ENCODE measurements around the gene UBAC2.

Gene UBAC2

DNA sequence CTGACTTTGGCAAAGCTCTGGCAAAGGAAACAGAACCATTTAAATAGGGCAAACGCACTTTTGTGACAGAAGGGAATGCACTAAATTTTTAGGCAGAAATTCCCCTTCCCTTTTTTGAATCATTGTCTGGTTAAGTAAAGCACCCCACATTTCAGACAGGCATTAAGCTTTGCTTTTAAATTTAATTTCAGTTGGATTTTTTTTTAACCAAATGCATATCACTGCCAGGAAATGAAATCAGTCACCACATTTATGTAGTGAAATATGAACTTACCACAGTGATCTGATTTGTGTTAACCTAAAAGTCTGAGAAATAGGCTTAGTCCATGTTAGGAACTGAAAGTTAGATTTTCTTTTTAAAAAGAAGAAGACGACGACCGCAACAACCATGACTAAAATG, 95.7 kb downstream of the UBAC2 start:
- peak; percentile 25 for DNase-seq (ENCODE audit: low read depth)

DNA sequence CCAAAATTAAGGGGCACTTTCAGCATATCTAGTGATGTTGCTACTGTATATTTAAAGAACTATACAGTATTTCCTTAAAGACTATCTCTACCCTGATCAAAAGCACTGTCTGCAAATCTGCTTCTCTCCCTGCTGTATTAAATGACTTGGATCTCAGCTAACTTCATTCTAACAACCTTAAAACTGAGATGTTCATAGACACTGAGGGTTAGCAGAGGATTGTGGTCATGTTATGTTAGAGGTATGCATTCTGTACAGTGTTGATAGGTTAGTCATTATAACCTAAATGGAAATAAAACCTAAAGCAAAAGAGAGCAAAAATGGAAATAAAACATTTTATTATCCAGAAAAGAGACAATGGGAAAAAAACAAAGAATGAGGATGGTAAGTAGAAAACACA, 96.7 kb downstream of the UBAC2 start:
- DNase-seq (ENCODE audit: low read depth), result no peak

DNA sequence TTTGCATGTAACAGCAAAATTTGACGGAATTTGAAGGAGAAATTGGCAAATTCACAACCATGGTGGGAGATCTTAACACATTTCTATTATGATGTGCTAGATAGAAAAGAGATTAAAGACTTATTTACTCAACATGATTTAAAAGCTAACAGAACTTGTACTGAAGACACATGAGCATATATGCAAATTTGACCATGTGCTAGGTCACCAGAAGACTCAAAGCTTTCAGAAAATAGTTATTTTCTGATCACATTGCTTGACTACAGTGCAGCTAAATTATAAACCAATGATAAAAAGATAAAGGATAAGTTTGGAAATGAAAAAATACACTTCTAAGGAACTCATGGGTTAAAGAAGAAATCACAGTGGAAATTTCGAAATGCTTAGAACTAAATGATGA, 97.4 kb downstream of the UBAC2 start:
- no peak for DNase-seq (ENCODE audit: low read depth)

DNA sequence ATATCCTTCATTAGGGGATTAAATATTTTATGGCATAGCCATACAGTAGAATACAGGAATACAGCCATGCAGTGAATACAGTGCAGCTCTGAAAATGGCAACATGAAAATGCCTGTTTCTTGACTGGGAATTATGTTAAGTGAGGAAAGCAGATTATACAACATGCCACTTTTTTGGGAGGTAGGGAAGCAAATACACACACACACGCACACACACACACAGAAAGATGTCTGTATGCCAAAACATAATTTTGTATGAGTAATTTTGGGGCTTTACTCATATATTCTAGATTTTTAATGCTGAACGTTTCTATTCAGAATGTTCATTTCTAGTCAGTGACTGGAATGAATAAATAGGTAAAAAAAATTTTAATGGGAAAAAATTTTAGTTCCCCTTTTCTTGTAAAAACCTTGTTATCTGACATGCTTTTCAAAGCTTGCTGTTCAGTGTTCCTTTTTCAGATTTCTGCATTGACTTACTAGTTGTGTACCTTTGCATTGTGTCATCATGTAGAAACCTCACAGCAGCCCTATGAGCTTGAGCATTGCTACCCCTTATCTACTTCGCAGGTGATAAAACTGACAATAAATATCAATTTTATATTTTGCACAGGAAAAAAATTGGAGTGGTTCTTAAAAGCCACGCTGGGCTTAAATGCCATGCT, 98.7 kb downstream of the UBAC2 start:
- DNase-seq (ENCODE audit: low read depth), result no peak

DNA sequence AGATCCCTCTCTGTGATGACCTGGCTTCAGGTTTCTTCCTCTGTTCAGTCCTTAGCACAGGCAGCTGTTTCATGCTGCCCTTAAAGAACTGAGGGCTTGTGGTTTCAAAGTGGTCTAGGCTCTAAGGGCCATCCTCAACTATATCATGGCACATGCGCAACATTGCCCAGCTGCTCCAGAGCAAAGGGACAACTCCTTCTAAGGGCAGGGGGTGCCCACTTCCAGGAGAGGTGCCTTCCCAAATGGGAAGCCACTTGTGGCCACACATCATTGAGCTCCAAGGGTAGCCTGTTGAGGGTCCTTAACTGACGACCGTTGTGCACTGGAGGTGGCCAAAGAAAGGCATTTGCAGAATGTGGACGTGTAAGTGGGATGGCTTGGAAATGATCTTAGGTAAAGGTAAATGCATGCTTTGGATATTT, 99.3 kb downstream of the UBAC2 start:
- no peak for DNase-seq (ENCODE audit: low read depth)

DNA sequence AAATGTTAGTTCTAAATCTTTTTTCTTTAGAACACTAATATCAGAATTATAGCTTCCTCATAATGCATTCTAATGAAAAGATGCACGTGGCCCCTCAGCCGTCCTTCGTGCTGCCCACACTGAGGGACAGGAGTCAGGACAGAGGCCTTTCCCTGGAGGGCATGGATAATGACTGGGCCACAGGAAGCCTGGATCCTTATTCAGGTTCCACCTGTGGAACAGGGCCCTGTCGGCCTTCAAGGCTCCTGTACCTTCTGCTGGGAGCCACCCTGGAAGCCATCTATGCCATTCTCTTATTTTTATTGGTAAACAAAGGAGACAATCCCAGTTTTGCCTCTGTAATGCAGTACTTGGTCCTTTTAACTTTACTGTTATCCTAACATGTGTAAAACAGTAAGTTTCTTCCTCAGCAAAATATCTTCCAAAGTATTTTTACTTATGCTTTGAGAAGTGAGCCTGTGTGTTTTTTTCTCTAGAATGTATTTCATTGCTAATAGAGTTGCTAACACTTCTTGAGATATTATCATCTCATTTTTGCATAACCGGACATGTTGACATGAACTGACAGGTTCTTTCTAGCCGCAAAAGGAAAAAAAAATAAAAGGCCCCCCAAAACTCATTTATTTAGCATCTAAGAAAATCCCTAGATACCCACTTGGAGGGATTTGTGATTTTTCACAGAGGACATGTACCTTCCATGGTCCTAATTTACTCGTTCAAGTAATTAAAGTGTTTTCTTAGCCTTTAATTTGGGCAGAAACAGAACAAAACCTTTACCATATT, 100.6 kb downstream of the UBAC2 start:
- no peak for DNase-seq (ENCODE audit: low read depth)

DNA sequence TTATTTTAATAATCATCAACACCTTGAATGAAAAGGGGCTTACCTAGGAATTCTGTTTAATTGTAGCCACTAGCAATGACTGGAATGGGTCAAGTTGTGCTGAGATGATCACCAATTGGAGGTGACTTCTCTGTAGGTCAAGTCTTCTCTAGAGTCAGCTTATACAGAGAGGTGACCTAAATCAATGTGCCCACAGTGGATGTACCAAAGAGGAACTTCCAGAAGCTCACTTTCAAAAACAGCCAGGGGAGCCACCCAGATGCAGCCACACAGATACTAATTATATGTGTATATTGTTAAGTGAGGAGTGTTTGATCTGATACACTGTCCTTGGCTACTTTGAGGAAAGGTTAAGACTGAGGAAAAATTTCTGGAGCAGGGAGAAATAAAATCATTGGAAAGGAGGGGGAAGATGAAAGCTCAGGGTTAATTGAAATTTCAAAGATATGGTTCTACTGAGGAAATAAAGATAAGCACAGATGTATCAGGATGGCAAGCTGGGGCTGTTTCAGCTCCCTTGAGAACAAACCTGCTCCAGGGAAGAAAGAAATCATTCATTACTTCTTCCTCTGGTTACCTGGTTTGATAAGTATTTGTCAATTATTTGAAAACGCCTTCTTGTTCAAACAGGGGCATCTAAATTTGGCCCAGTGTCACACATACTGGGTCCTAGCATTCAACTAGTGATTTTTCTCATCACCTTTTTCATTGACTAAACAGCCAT, 101.4 kb downstream of the UBAC2 start:
- DNase-seq (ENCODE audit: low read depth), result no peak

DNA sequence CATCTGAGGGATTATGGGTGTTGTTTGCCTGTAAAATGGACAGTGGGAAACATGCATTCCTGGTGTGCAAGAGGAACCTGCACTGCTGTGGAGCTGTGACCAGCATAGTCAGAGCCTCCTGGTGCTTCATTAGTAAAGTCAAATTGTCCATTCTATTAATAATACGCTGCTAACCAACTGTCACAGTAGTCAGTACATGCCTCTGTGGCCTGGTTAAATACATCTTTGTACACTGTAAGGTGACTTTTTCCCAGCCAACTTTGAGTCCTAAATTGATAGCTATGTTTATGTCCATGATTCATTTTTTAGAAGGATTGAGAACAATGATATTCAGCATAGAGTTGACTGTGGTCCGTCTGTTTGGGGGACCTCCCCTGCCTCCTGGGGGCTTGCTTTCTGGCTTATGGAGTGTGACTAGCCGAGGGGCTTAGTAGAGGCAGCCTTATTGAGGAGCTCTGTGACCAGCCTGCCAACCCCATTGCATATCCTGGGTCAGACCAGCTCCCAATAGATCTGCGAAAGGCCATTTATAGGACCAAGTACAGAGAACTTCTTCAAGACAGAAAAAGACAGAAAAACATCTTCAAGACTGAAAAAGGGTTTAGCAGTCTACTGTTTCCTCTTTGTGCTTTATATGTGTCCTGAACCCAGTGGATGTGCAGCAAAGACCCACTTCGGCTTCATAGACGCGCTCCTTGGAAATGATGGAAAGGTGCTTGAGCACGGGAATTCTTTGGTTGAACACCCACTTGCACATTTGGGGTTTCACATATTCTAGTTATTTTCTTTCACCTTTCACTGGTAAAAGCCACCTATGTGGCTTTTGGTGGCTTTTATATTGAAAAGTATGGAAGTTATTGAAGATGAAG, 102.2 kb downstream of the UBAC2 start:
- DNase-seq (ENCODE audit: low read depth), result no peak

DNA sequence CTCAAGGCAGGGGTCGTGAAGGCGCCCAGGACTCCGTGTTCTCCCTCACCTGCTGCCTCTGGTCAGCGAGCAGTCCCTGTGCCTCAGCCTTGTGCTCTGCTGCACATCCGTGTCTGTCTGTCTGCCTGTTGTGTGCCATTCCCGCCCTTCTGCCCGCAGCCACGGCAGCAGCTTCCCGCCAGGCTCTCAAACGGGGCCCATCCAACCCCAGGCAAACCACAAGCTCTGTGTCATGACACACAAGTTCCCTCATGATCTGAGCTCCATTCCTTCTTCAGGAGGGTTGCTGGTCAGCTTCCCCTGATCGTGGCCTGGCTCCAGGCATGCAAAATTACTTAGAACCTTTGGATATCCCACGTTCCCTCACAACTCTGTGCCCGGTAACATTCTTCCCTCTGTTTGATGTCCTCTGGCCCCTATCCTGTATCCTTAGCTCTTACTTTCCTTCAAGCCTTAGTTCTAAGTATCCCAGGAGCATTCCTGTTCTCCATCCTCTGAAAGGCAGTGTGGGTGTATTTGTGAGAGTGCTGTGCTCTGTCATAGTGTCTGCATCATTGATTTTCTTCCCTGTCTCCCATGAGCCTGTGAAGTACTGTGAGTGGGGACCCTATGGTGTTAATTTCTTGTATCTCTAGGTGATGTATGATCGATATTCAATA, 103.3 kb downstream of the UBAC2 start:
- DNase-seq (ENCODE audit: low read depth), result no peak

DNA sequence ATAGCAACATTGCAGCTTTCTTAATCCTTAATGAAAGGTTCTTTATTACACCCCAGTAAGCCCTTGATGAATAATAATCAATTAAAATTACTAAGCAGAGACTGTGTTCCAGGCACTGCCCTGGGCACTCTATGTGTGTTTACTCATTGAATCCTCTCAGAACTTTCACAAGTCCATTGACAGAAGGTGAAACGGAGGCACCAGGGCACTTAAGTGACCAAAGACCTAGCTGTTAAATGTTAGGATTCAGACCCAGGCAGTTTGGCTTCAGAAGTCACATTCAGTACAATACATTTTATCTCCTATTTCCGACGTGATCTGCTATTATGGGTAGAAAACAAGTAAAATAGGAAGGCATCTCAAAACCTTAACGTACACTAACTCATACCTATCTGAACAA, 103.9 kb downstream of the UBAC2 start:
- no peak for DNase-seq (ENCODE audit: low read depth)

DNA sequence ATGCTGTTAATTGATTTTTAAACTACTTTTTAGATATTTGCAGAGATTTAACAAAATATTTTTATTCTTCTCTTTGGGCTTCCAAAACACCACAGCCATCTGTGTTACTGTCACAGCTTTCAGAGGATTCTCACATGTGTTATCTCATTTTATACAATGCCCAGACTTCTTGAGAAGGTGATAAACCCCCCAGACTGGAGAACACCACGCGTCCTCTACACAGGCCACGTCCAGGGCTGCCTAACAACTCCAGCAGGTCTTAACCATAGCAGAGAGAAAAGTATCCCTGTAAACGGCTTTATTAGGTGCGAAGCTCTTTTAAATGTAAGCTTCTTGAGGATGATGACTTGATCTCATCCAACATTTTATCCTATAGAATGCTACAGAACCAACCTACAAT, 104.5 kb downstream of the UBAC2 start:
- DNase-seq (ENCODE audit: low read depth), result no peak

DNA sequence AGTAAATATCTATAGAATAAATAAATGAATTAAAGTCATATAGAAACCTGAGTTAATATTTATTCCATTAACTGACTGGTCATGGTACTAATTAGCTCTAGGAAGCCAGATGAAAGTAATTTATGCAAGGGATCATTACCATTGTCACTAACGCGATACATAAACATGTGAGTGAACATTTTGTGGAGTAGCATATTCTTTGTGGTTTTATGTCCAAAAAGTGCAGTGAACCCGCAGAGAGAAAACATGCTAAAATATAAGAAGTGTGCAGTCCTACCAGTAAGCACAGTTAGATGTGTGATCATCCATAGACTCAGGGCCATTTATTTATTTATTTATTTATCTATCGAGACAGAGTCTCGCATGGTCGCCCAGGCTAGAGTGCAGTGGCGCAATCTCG, 104.9 kb downstream of the UBAC2 start:
- DNase-seq (ENCODE audit: low read depth), result no peak

DNA sequence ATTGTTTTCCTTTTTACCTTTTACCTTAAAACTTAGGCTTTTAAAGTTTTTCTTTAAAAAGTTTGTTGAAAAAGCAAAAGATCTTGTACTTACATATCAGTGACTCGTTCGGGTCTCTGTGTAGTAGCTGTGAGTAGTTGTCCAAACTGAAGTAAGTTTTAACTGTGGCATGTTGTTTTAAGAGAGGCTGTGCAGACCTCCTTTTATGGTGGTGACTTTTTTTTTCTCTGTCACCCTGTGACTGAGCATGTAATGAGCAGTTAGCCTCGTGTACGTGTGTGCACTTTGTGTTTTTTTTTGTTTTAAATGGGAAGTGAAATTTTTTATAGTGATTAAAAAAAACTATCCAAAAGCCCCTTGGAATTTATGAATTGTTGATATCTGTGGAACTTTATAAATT, 106.6 kb downstream of the UBAC2 start, which contains the start of gene GPR183:
TSS of gene GPR183 (minus strand) at position 153 of the 400 bp plus-strand sequence. CDS start 11,254 bp downstream, outside the sequence.
- DNase-seq (ENCODE audit: low read depth), result no peak

DNA sequence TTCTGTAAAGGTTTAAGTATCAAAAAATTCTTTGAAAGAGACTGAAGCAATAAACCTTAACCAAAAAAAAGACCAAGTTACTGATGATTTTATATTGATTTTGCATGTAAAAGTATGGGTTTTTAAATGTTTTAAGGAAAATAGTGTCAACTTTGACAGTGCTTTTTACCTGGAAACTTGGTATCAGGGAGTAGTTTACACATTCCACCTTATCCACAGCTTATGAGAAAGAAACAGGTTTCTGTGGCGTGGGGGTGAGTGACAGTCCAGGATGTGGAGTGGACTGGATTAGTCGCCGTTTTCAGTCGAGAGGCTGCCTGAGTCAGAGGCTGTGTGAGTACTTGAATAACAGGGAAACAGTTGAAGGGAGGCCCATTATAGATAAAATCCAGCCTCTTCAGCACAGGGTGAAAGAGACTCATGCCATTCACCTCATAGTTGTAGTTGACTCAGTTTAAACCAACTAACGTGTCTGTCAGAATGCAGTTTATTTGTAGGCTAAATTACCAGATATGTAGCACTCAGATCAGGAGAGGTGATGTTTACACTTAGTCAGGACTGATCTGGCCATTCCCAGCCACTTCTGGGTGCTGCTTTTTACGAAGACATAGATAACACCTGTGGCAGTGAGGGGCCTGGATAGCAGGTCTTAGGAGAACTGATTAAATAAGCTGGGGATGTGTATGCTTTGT, 107.1 kb downstream of the UBAC2 start:
- peak; percentile 70 for DNase-seq (ENCODE audit: low read depth)

DNA sequence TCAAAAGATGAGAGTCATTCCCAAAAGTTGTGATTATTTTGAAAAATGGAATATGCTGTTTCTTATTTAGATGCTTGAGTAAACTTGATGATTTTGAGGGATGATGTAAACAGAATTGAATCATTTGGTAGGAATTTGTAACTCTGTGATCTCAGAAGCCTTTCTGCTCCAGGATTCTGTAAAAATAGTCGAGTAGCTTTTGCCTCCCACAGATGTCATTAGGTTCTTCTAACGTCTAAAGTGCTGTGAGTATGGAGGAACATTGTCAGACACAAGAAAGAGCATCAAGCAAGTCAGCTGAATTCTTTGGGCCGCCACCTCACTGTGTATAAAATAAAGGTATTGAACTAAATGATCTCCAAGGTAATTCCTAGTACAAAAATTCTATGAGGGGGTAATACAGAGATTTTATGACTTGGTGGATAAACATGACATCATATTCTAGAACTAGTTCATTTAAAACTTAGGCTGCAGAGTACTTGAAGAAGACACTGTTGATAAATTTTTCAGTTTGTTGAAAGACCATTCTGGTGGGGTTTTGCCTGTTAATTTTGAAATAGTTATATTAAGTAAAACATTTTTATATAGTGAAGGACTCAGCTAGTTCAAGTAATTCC, 107.9 kb downstream of the UBAC2 start:
- DNase-seq (ENCODE audit: low read depth), result no peak

DNA sequence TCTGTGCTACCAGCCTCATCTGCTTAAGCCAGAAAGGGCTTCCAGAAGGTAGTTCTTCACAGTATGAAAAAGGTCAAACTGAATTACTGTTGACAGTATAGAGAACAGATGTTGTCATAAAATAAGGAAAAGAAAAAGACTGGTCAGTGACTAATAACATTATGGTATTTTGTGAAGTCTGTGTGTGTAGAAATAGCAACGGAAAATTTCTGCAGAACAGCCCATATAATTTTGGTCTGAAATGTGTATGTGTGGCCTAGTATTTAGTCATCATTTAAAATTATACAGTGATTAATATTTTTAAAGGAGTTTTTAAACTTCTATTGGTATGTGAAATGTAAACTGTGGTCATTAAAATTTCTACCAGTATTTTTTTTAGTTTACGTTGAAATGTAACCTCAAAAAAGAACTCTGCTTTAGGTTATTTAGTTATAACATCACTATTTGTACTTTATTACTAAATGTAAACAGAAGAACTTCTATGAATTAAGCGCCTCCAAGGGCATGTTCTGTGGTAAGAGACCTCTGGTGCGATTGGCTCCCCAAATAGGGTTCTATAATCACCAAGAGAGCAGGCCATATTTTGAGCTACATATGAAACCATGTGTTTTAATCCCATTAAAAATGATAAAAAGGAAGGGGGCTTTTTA, 109.9 kb downstream of the UBAC2 start:
- peak; percentile 69 for DNase-seq (ENCODE audit: low read depth)

DNA sequence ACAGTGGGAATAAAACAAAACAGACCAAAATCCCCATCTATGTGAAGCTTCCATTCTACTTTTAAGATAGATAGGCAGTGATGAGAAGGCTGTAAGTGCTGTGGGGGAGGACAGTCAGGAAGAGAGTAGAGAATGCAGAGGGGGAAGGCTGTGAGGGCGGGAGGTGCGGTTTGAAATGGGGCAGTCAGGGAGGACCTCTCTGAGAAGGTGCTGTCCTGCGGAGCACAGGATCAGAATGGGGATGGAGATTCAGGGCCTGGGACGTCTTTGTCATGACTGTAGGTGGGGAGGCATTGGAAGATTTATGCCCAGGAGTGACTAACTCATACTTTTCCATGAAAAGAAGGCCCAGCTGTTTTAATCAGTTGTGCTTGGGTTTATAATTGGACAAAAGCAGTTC, 110.5 kb downstream of the UBAC2 start:
- DNase-seq (ENCODE audit: low read depth), result no peak

DNA sequence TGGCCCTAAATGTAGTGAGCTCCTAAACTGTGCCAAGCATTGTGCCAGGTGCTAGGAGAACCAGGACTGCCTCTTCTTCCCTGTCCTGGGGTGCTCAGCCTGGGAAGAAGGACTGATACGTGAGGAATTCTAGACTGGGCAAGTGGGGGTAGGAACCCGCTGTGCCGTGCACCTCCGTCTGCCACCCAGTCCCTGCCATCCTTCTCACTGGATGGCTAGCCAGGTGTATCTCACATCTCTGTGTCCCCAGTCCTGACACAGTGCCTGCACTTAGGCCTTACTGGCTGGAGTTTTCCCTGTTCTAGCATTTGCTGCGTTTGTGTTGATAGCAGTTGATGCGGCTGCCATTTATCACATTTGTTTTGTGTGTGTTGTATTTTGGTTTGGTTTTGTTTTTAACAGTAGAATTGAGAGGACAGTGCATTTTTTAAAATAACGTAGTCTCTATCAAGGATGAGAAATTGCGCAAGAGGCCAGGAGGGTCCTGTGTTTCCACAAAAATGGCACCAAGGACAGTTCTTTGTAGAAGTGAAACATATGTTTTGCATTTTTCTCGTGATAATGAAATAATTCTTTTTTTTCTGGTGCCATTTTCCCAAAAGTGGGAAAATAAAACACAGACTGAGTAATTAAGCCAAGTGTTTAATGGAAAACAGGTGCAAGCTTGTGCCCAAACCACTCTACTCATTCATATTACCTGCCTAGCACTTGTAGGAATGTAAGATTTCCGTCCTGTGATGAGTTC, 111.3 kb downstream of the UBAC2 start:
- no peak for DNase-seq (ENCODE audit: low read depth)

DNA sequence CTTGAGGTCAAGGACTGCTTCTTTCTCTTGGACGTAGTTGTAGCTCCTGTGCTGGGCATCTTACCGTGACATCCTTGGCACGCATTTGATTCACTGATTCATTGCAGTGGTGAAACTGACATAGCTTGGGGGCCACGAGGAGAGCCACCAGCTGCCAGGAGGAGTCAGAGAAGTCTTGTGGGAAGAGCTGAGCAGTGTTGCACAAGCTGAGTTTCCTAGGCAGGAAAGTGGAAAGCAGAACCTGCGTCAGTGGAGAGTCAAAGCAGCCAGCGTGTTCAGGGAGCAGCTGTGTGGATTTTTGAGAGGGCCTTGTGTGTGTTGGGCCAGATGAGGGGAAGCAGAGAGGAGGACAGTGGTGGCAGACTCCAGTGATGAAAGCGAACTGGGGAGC, 111.8 kb downstream of the UBAC2 start:
- DNase-seq (ENCODE audit: low read depth), result peak; percentile 93
